Epithelial cell of prostate (primary cell): ENCODE data around the gene KIF18B.

Experiments used
- DNase-seq: peaks from one replicate; pipeline ENCODE4 v3.0.0-alpha.2; 2011; ENCODE audit warnings: low read depth, low spot score
- H3K27ac ChIP-seq: fragments of 450-650 bp; 2 replicates; pipeline ENCODE4 v1.5.1; 2017; ENCODE audit warnings: mild to moderate bottlenecking

KIF18B gene

GRCh38 chr17:44941712-44942331, 5.8 kb downstream of the KIF18B start:
- peak overlapping the region; percentile 23 for H3K27ac ChIP-seq
- DNase-seq, result no peak

- peak overlapping the region; percentile 23 for H3K27ac ChIP-seq
- DNase-seq, result no peak
Measured at GRCh38 chr17:44940768-44941167, 6.8 kb downstream of the KIF18B start.

GRCh38 chr17:44940317-44940716, 7.3 kb downstream of the KIF18B start:
- H3K27ac ChIP-seq, result peak overlapping the region; percentile 23
- no peak for DNase-seq

- no peak overlapping the region for H3K27ac ChIP-seq
- DNase-seq, result no peak
Measured at GRCh38 chr17:44935116-44935515, 12.5 kb downstream of the KIF18B start.

GRCh38 chr17:44934745-44935105, 12.8 kb downstream of the KIF18B start:
- no peak for DNase-seq
- H3K27ac ChIP-seq, result no peak overlapping the region

GRCh38 chr17:44933824-44934744, 13.5 kb downstream of the KIF18B start:
- no peak overlapping the region for H3K27ac ChIP-seq
- no peak for DNase-seq

GRCh38 chr17:44932787-44933097, 14.8 kb downstream of the KIF18B start:
- no peak for DNase-seq
- no peak overlapping the region for H3K27ac ChIP-seq

- H3K27ac ChIP-seq, result no peak overlapping the region
- no peak for DNase-seq
Measured at GRCh38 chr17:44932096-44932786, 15.3 kb downstream of the KIF18B start.

GRCh38 chr17:44931376-44931775, 16.2 kb downstream of the KIF18B start:
- no peak for DNase-seq
- no peak overlapping the region for H3K27ac ChIP-seq

GRCh38 chr17:44930667-44931066, 16.9 kb downstream of the KIF18B start:
- DNase-seq, result no peak
- no peak overlapping the region for H3K27ac ChIP-seq

GRCh38 chr17:44928950-44929720, 18.4 kb downstream of the KIF18B start:
- no peak for DNase-seq
- no peak overlapping the region for H3K27ac ChIP-seq

- DNase-seq, result no peak
- H3K27ac ChIP-seq, result no peak overlapping the region
Measured at GRCh38 chr17:44928136-44928535, 19.4 kb downstream of the KIF18B start.

GRCh38 chr17:44927696-44928095, 19.9 kb downstream of the KIF18B start:
- no peak overlapping the region for H3K27ac ChIP-seq
- DNase-seq, result no peak

- DNase-seq, result no peak
- no peak overlapping the region for H3K27ac ChIP-seq
Measured at GRCh38 chr17:44926821-44927525, 20.6 kb downstream of the KIF18B start.

GRCh38 chr17:44925731-44926697, 21.6 kb downstream of the KIF18B start:
- no peak overlapping the region for H3K27ac ChIP-seq
- DNase-seq, result no peak

- no peak overlapping the region for H3K27ac ChIP-seq
- DNase-seq, result no peak
Measured at GRCh38 chr17:44924107-44924544, 23.4 kb downstream of the KIF18B start.

- no peak for DNase-seq
- H3K27ac ChIP-seq, result no peak overlapping the region
Measured at GRCh38 chr17:44922746-44923470, 24.7 kb downstream of the KIF18B start.

- no peak for DNase-seq
- H3K27ac ChIP-seq, result no peak overlapping the region
Measured at GRCh38 chr17:44922136-44922535, 25.4 kb downstream of the KIF18B start.
